Endometrial microvascular endothelial cells (primary cell): ENCODE results near the gene PIGU. TPM values are rescaled to one million over a fixed set of nuclear protein-coding genes. Genes with fewer than 3 reads are reported as not detected.
"Not testable (repeated sequence)": the region's sequence is repeated elsewhere in the genome, so short reads cannot be mapped to it uniquely, and the experiment has no call there.

Experiments
- in situ Hi-C: cut with HindIII; loops from 2 replicates; pipeline ENCODE4 v1.10.0; 2017; ENCODE audit warnings: low sequenced_read_pairs, low pct_unique_long_range_greater_than_20kb; ENCODE audit errors: inconsistent ontology term
- total RNA-seq: library from RNA; depleted of rRNA; stranded (reverse); fragments of >200 nt; gene quantifications from one replicate; pipeline ENCODE4 v1.2.3, GENCODE V29; 2015; ENCODE audit errors: inconsistent ontology term

The PIGU gene
- total RNA-seq, 1 donor from 2014 or later: 22.5 TPM

DNA sequence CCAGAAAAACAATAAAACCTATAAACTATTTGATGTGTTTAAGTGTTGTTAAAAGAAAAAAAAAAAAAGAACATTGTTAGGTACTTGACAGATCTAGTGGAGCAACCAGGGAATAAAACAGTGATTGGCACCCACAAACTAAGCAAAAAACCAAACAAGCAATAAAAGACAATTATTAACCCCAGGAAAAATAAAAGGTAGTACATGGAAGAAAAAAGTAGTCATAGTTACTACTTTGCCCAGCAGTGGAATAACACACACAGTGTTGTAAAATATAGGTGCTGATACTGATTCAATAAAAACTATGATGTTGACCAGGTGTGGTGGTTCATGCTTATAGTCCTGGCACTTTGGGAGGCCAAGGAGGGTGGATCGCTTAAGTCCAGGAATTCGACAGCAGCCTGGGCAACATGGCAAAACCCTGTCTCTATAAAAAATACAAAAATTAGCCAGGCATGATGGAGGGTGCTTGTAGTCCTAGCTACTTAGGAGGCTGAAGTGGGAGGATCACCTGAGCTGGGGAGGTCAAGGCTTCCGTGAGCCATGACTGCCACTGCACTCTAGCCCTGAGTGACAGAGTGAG lies 43.9 kb downstream of the PIGU start:
- in situ Hi-C loops: no loop called here

GRCh38 chr20:34629904-34630303 lies 47.0 kb downstream of the PIGU start:
- in situ Hi-C loops: no loop called here

DNA sequence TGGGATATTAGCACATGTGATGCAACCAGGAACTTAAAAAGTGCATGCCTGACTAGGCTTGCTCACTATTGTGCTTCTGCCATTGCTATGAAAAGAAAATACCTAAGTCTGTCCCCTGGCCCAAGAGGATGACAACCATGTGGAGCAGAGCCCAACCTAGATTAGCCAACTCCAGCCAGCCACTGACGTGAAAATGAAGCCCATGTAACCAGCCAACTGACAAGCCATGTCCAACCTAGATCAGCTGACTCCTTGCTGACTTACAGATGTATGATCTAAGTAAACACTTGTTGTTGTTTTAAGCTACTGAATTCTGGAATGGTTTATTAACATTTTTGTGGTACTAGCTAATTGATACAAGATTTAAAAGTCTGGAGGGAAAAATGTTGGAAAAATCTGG lies 47.5 kb downstream of the PIGU start:
- in situ Hi-C loops: no loop called here

GRCh38 chr20:34628026-34628425 lies 48.9 kb downstream of the PIGU start:
- in situ Hi-C loops: no loop called here

DNA sequence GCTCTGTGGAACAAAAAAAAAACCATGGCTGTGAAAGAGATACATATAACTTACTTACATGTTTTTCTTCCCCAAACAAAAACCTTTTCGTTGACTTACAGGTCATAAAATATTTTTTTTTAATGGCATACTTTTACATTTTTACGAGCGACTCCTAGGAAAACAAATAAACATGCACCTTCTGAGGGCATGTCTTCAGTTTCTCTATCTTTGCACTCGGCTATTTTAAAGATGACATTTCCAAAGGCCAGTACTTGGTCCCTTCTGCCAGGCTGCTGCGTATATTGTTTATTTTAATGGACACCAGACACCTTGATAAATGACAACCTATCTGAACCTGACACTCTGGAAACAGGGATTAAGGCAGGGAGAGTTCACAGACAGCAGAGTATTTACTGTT lies 49.4 kb downstream of the PIGU start:
- in situ Hi-C loops: no loop called here

DNA sequence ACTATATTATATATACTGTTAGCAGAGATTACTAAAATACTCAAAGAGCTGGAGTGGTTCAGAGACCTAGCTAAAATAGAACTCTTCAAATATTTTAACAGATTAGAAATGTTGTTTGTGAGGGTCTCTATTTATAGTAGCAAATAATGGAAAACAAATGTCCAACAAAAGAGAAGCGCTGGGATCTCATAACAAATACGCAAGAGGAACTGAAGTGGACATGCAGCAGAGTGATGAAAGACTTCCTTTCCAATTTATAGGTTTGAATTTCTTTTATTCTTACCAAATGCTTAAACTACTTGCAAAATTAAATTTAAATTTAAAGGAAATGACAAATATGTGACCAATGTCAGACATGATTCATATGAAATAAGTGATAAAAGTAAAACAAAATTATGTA lies 49.9 kb downstream of the PIGU start:
- in situ Hi-C loops: no loop called here

GRCh38 chr20:34624629-34625028 lies 52.3 kb downstream of the PIGU start:
- in situ Hi-C loops: no loop called here

- in situ Hi-C loops: no loop called here
Observed at GRCh38 chr20:34622821-34623451, 54.0 kb downstream of the PIGU start.

DNA sequence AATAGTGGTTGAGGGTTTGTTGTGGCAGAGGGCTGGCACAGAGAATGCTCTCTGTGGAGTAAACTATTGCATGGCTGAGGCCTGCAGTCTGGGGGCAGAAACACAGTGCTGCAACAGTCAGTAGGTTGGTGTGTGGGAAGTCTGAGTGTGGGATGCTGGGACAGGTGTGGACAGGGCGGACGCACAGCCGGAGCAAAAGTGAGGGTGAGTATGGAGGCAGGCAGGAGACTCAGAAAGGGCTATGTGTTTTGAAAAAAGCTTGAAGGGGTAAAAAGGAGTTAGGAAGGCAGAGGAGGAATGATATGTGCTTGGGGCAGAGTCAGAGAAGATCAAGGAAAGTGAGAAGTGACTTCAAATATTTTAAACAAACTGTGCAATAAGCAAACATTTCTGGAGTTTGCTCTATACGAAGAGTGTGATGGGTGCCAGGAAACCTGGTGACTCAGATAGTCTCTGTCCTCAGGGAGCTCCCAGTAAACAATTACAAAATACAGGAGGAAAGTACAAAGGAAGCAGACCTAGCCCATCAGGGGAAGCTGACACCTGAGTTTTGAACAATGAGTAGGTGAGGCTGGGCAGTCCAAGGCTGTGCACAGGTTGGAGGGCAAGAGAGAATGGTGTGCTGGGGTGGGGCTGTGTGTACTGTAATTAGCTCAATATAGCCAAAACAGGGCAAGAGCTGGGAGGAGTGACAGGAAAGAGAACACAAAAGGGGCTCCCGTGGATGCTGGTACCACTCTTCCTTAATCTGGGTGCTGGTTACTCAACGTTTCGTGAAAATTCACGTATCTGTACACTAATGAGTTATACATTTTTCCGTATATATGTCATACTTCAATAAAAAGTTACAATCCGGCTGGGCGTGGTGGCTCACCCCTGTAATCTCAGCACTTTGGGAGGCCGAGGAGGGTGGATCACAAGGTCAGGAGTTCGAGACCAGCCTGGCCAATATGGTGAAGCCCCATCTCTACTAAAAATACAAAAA lies 55.2 kb downstream of the PIGU start:
- in situ Hi-C loops: no loop called here

DNA sequence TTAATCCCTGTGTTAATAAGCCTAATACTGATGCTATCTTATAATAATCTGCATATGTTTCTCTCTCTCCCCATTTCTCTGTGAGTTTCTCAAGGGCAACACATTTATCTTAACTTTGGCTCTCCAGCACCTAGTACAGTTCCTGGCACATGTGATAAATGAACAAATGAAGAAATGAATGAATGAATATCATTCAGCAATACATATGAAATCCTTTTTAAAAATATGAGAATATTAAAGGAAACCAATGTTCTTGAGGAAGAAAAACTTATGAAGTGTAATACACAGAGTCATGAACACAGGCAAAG lies 55.9 kb downstream of the PIGU start:
- in situ Hi-C loops: no loop called here

DNA sequence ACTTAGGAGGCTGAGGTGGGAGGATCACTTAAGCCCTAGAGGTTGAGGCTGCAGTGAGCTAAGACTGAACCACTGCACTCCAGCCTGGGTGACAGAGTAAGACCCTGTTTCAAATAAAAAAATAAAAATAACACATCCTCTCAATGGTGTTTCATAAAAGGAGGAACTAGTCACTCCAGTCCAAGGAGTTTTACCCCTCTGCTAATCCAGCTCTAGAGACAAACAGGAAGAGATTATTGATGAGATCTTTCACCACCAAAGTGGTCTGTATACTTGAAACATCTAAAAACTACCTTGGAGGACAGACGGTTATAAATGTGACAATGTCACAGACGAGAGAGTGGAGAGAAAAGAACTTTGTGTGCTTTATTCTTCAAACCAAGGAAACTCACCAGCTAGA lies 58.2 kb downstream of the PIGU start:
- in situ Hi-C loops: no loop called here

DNA sequence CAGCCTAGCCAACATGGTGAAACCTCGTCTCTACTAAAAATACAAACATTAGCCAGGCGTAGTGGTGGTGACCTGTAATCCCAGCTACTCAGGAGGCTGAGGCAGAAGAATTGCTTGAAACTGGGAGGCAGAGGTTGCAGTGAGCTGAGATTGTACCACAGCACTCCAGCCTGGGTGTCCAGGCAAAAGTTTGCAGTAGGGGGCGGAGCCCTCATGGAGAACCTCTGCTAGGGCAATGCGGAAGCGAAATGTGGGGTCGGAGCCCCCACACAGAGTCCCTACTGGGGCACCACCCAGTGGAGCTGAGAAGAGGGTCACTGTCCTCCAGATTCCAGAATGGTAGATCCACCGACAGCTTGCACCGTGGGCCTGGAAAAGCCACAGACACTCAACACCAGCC lies 60.0 kb downstream of the PIGU start:
- in situ Hi-C loops: not testable (repeated sequence)

- in situ Hi-C loops: no loop called here
Observed at GRCh38 chr20:34615477-34615876, 61.4 kb downstream of the PIGU start.

DNA sequence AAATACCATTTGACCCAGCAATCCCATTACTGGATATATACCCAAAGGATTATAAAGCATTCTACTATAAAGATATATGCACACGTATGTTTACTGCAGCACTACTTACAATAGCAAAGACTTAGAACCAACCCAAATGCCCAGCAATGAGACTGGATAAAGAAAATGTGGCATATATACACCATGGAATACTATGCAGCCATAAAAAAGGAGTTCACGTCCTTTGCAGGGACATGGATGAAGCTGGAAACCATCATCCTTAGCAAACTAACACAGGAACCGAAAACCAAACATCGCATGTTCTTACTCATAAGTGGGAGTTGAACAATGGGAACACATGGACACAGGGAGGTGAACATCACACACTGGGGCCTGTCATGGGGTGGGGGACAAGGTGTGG lies 64.9 kb downstream of the PIGU start:
- in situ Hi-C loops: not testable (repeated sequence)

DNA sequence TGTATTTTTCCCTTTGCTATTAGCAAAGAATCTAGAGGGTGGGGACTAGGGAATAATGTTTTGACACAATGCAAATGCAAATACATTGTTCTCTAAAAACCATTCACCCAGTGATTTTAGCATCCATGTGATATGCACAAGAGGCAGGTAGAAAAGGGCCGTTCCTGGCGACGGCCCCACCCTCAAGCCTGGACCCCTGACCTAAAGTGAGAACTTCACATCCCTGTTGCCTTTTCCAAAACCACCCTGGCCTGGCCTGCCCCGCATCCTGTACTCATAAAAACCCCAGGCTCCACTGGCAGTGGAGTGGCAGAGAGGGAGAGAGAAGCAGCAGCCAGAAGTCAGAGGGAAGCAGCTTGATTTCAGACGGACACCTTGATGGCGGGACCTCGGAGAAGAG lies 69.8 kb downstream of the PIGU start:
- in situ Hi-C loops: no loop called here

DNA sequence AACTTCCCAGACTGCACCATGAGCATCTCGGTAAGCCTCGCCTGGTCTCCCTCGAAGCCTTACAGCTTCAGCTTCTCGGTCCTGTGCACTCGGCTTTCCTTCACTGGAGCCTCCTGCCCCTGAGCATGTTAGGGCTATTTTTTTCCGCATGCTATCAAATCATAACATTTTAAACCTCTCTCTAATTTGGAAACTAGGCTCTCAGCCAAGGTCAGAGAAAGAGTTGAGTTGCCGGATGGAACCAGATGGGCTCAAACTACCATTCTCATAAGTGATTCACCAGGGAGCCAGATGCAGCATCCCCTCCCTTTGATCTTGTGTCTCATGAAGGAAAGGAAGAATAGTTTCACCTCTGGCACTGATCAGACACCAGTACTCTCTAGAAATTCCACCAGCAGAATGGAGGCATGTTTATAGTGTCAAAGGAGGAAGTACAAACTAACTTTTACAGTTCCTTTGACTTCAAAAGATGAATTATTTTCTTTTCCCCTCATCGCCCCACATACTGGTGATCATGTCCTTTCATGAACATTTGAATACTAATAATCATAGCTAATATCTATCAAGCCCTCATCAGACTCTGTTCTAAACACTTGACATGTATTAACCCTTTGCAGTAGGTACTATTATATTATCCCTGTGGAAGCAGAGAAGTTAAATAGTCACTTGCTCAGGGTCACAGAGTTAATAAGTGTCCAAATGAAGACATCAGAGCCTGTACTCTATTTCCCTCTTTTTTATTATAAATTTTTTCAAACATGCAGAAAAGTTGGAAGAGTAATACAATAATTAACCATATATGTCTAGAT lies 71.7 kb downstream of the PIGU start:
- in situ Hi-C loops: no loop called here

DNA sequence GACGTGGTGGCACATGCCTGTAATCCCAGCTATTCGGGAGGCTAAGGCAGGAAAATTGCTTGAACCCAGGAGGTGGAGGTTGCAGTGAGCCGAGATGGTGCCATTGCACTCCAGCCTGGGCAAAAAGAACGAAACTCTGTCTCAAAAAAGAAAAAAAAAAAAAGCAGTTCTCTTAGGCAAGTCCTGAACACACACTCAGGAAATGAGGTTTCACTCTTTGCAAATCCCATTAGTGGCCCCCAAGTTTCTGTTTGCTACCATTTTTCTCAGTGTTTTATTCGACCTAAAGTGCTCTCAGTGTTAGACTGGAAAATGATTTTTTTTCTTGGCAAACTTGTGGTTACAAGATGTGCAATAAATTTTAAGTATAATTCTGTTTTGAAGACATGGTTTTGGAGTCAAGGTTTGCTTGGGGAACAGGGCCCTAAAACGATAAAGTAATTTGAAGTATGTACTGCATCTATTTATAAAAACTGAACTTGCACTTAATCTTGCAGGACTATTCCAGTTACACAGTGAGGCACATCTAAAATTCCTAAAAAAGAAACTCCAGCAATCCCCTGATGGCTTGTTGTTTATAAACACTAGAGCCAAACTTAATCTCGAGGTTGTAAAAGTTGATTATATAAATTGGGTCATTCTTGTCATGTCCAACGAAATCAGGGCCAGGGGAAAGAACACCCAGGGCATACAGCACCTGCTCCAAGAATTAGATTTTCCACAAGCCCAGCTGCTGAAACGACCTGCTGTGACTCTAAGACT lies 75.8 kb downstream of the PIGU start:
- in situ Hi-C loops: no loop called here

DNA sequence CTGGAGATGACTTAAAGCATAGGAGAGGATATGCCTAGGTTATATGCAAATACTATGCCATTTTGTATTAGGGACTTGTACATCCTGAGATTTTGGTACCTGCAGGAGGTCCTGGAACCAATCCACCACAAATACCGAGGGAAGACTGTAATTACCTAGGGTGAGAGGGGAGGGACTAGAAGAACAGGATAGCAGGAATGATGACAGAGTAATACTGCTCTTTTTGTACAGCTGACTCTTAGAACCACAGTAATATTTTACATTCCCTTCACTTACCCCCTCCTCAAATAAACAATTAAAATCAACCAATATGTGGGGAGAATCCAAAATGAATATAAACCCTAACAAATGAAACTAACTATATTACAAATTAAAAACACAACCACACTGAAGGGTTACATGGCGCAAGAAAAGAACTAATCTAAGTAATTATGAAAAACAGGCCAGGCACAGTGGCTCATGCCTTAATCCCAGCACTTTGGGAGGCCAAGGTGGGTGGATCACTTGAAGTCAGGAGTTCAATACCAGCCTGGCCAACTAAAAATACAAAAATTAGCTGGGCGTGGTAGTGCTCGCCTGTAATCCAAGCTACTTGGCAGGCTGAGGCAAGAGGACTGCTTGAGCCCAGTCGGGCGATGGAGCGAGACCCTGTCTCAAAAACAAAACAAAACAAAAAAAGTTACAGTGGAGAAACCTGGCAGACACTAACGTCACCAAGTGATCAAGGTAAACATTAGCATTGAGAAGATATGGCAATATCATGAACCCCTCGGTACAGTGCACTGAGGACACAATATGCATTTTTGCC lies 81.3 kb downstream of the PIGU start:
- in situ Hi-C loops: no loop called here
